GM12878 (cell line): ENCODE measurements around the gene SFT2D1.

Experiments
- ATF7 ChIP-seq: fragments of 450-650 bp; IDR thresholded peaks from 2 replicates; pipeline ENCODE4 v1.6.1; 2016; ENCODE audit warnings: low read depth, mild to moderate bottlenecking
- ETV6 ChIP-seq, 2 experiments: fragments of 450-650 bp in 1 of 2; IDR thresholded peaks in 1 of 2; conservative IDR thresholded peaks in 1 of 2; 2 replicates each; pipeline ENCODE4 v1.6.1; 2014; ENCODE audit warnings: antibody characterized with exemption in 1 of 2, borderline replicate concordance in 1 of 2, low read depth in 1 of 2, mild to moderate bottlenecking in 1 of 2, moderate library complexity in 1 of 2
- HDAC6 ChIP-seq: fragments of 200-600 bp; sonication (generic); IDR thresholded peaks from one replicate; pipeline ENCODE4 v1.8.0; 2017; ENCODE audit warnings: antibody characterized with exemption; ENCODE audit not compliant: unreplicated experiment
- MYC ChIP-seq: IDR thresholded peaks from 2 replicates; pipeline ENCODE4 v1.6.1; 2011; ENCODE audit warnings: mild to moderate bottlenecking, low read length, moderate library complexity, inconsistent platforms; ENCODE audit not compliant: insufficient read depth, insufficient replicate concordance, insufficient read length, severe bottlenecking
- POLR2A ChIP-seq: IDR thresholded peaks from 2 replicates; pipeline ENCODE4 v1.6.1; 2011; ENCODE audit warnings: low read depth, mild to moderate bottlenecking, low read length
- POLR2AphosphoS5 ChIP-seq: IDR thresholded peaks from 2 replicates; pipeline ENCODE4 v1.6.1; 2011; ENCODE audit warnings: mild to moderate bottlenecking, low read length, inconsistent platforms
- TAF1 ChIP-seq: IDR thresholded peaks from 2 replicates; pipeline ENCODE4 v1.6.1; 2011; ENCODE audit warnings: mild to moderate bottlenecking, low read depth, low read length, borderline replicate concordance
- TF ChIP-seq, protein P1 (sequence below), 3 experiments: IDR thresholded peaks in 2 of 3; conservative IDR thresholded peaks in 1 of 3; 2 replicates each; pipeline ENCODE4 v1.5.1; 2011; ENCODE audit warnings: low read depth in 3 of 3, low read length in 3 of 3, mild to moderate bottlenecking in 3 of 3, control low read depth in 2 of 3, moderate library complexity in 2 of 3, inconsistent platforms in 1 of 3, mixed read lengths in 1 of 3; ENCODE audit not compliant: control insufficient read depth in 2 of 3, insufficient read depth in 1 of 3; ENCODE audit errors: extremely low read depth in 1 of 3

GRCh38 chr6:166277018-166277417, 65.3 kb downstream of the SFT2D1 start:
- TF ChIP-seq POLR2AphosphoS5 (no peak), HDAC6 (no peak), TAF1 (no peak), POLR2A (no peak), ETV6 (conservative IDR thresholded peaks at IDR 0.05 in 1 of 2, IDR thresholded peaks at IDR 0.05 in 1 of 2; ENCODE audit: borderline replicate concordance in 1 of 2, low read depth in 1 of 2) (no peak), MYC (no peak), ATF7 (no peak)
- TF ChIP-seq, protein P1, sequence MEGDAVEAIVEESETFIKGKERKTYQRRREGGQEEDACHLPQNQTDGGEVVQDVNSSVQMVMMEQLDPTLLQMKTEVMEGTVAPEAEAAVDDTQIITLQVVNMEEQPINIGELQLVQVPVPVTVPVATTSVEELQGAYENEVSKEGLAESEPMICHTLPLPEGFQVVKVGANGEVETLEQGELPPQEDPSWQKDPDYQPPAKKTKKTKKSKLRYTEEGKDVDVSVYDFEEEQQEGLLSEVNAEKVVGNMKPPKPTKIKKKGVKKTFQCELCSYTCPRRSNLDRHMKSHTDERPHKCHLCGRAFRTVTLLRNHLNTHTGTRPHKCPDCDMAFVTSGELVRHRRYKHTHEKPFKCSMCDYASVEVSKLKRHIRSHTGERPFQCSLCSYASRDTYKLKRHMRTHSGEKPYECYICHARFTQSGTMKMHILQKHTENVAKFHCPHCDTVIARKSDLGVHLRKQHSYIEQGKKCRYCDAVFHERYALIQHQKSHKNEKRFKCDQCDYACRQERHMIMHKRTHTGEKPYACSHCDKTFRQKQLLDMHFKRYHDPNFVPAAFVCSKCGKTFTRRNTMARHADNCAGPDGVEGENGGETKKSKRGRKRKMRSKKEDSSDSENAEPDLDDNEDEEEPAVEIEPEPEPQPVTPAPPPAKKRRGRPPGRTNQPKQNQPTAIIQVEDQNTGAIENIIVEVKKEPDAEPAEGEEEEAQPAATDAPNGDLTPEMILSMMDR (IDR thresholded peaks at IDR 0.05 in 2 of 3, conservative IDR thresholded peaks at IDR 0.05 in 1 of 3; ENCODE audit: control insufficient read depth in 2 of 3, extremely low read depth in 1 of 3, insufficient read depth in 1 of 3, low read depth in 3 of 3, low read length in 3 of 3), result no peak
